Spleen (tissue), 7 donors: ENCODE data around the gene PRDX2.

Source experiments
- POLR2A ChIP-seq, 3 donors: fragments of 450-650 bp; IDR thresholded peaks; one replicate each; pipeline ENCODE4 v1.5.1; 2017; ENCODE audit warnings: antibody characterized with exemption in 3 of 3, mild to moderate bottlenecking in 1 of 3
- POLR2AphosphoS5 ChIP-seq, 3 donors: sonication (generic); formaldehyde crosslinking; IDR thresholded peaks; one replicate each; pipeline ENCODE4 v1.5.1; 2017; ENCODE audit warnings: antibody characterized with exemption in 3 of 3
- TF ChIP-seq, protein P1 (sequence below), 11 experiments: fragments of 200-600 bp in 7 of 11; fragments of 450-650 bp in 4 of 11; sonication (generic) in 4 of 11; IDR thresholded peaks in 8 of 11; conservative IDR thresholded peaks in 3 of 11; 1 replicate in 7 of 11; 2 replicates in 4 of 11; pipeline versions ENCODE4 v1.4.0 to v1.8.0; 2016 to 2021; ENCODE audit warnings: antibody characterized with exemption in 11 of 11, inconsistent platforms in 4 of 11, mild to moderate bottlenecking in 1 of 11
- donor health status: DM: no; HTN: no; CAD: no; lungs with moderate emphysema.
- donor health status: DM: no; HTN: no; CAD: no.
- donor health status: DM: no; HTN: no; CAD: no.

DNA sequence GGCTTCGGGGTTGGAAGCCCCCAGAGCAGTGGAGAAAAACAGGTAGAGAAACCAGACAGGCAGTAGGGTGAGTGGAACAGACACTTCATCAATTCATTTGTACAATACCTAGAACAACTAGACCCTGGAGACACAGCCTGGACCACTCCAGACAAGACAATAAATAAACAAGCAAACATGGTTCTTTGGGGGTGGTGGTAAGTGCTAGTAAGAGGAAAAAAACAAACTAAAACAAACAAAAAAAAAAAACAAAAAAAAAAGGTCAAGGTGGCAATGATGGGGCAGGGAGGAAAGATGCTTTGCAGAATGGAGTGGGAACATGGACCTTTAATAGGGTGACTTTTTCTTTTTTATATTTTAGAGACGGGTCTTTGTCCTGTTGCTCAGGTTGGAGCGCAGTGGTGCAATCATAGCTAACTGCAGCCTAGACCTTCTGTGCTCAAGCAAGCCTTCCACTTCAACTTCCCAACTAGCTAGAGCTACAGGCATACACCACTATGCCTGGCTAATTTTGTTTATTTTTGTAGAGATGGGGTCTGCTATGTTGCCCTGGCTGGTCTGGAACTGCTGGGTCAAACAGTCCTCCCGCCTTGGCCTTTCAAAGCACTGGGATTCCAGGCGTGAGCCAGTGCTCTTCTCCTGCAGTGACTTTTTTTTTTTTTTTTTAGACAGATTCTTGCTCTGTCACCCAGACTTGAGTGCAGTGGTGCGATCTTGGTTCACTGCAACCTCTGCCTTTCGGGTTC, 7.2 kb downstream of the PRDX2 start:
- TF ChIP-seq, protein P1, sequence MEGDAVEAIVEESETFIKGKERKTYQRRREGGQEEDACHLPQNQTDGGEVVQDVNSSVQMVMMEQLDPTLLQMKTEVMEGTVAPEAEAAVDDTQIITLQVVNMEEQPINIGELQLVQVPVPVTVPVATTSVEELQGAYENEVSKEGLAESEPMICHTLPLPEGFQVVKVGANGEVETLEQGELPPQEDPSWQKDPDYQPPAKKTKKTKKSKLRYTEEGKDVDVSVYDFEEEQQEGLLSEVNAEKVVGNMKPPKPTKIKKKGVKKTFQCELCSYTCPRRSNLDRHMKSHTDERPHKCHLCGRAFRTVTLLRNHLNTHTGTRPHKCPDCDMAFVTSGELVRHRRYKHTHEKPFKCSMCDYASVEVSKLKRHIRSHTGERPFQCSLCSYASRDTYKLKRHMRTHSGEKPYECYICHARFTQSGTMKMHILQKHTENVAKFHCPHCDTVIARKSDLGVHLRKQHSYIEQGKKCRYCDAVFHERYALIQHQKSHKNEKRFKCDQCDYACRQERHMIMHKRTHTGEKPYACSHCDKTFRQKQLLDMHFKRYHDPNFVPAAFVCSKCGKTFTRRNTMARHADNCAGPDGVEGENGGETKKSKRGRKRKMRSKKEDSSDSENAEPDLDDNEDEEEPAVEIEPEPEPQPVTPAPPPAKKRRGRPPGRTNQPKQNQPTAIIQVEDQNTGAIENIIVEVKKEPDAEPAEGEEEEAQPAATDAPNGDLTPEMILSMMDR (IDR thresholded peaks at IDR 0.05 in 8 of 11, conservative IDR thresholded peaks at IDR 0.05 in 3 of 11) = no peak
- TF ChIP-seq POLR2A (IDR thresholded peaks at IDR 0.05) (no peak), POLR2AphosphoS5 (IDR thresholded peaks at IDR 0.05) (no peak)
